HG03139 (cell line): ENCODE measurements around the gene EIF3F.

Experiments
- ATAC-seq: cut with Tn5 transposase; IDR thresholded peaks from one replicate; pipeline ENCODE4 v1.9.1; 2021; ENCODE audit not compliant: unreplicated experiment

EIF3F gene

DNA sequence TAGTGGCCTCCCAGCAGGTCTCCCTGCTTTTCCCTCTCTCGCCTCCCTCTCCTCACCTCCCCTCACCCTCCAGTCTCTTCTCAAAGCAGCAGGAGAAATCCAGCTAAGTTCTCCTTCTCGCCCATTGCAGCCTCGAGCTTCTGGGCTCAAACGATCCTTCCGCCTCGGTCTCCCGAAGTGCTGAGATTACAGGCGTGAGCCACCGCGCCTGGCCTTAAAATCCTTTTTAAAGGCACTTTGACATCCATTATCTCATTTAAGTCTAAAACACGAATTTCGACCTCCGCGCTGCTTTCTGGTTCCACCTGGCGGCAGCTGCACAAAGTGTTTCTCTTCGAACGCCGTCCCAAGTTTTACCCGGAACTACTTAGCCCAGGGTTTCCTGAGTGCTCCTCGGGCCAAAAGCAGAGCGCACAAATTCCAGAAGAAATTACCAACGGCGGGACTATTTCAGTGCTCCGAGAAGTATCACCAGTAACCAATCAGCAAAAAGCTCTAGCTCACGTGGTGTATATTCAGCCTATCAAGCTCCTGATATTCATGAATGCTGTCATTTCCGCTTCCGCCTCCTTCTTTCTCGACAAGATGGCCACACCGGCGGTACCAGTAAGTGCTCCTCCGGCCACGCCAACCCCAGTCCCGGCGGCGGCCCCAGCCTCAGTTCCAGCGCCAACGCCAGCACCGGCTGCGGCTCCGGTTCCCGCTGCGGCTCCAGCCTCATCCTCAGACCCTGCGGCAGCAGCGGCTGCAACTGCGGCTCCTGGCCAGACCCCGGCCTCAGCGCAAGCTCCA is at the start of gene EIF3F:
Gene EIF3F, plus strand, starts transcription at position 570 of the 792 bp plus-strand sequence. Its CDS starts 16 bp downstream, at position 586.
- ATAC-seq, result peak; percentile 93

GRCh38 chr11:7941146-7941545 is 46.0 kb upstream of the EIF3F start:
- ATAC-seq, result no peak

GRCh38 chr11:7941608-7942007 is 45.5 kb upstream of the EIF3F start, which contains the start of gene OR10A3:
TSS of gene OR10A3 (minus strand) at chr11:7941708. CDS start at chr11:7939520, 2,188 bp downstream.
- no peak for ATAC-seq

- ATAC-seq, result no peak
Measured at GRCh38 chr11:7944123-7944522, 43.0 kb upstream of the EIF3F start.

GRCh38 chr11:7949934-7950333 is 37.2 kb upstream of the EIF3F start:
- ATAC-seq, result no peak

DNA sequence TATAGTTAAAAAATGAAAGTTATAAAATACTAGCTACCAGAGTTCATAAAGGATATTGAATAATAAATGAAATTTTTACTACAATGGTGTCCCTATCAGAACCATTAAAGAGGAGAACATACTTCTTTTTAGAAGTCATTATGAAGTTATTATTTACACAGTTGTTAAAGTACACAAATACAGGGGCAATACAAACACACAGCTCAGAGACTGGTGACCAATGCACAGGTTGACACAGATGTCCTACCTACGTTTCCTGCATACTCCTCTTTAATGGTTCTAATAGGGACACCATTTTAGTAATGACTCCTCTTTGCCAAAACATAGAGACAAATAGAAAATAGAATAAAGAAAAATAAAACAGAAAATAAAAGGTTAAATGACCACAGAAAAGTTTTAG is 31.9 kb upstream of the EIF3F start:
- ATAC-seq, result no peak

DNA sequence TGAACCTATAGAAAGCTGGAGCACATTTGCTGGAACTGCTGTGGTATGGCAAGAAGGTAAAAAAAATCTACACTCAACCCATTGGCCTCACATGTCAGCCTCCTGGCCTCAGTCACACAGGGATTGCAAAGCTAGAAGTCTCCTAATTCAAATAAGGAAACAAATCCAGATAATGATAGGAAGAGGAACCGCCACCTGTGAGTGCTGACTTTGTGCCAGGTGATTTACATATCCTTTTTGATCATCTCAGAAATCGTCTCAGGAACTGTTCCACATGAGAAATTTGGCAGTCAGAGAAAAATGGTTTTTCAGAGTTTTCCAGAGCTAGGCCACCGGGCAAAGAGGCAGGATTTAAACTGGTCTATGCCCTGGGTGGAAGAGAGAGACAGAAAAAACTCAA is 22.9 kb upstream of the EIF3F start:
- ATAC-seq, result no peak

DNA sequence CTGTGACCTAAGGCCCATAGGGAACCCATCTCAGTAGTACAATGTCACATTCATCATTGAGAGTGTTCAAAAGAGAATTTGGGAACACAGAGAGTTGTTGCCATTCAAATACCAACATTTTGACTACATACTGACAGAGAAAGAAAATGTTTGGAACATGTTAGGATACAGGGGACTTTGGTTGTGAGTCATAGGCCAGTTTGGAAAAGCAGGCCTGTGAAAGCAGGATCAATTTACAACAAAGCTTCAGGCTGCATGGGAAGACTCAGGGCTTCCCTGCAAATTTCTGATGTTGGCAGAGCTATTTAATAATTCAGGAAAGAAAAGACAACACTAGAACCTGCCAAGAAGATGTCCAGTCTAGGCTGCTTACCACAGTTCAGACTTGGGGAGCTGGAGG is 22.3 kb upstream of the EIF3F start:
- ATAC-seq, result no peak

GRCh38 chr11:7965386-7965785 is 21.8 kb upstream of the EIF3F start, which contains the start of gene NLRP10:
TSS of gene NLRP10 (minus strand) at chr11:7965447. CDS start at chr11:7963495, 1,952 bp downstream.
- ATAC-seq, result no peak

DNA sequence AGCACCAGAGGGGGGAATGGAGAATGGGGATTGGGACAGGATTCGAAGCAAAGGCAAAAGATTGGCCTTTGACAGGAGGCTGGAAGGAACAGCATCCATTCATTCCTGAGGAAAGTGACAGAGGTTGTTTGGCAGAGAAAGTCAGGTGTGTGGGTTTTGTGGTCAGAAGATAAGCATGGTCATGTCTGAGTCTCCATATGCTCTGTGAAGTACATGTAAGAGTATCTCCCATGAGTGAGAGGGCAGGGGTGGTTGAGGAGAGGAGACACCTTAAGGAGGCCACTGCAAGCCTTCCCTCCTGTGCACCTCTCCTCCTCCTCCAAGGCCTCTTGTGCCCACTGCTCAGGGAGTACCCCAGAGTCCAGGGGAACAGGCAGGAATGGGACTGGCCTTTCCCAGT is 20.0 kb upstream of the EIF3F start:
- no peak for ATAC-seq

DNA sequence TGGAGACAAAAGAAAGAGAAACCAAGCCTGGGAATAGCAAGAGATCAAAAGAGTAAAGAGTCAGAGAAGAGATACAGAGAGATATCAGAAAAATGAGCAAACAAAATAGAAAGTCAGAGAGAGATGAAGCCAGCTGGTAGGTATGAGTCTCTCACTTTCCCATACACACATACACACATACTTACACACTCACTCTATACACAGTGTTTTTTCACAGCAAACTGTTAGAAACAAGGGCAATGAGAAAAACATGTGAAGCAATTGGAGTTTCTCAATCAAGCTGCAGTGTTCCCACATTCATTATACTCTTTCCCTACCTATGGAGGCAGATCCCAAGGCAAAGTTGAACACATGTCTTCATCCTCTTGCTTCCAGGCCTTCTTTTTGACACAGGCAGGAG is 19.3 kb upstream of the EIF3F start:
- ATAC-seq, result no peak

DNA sequence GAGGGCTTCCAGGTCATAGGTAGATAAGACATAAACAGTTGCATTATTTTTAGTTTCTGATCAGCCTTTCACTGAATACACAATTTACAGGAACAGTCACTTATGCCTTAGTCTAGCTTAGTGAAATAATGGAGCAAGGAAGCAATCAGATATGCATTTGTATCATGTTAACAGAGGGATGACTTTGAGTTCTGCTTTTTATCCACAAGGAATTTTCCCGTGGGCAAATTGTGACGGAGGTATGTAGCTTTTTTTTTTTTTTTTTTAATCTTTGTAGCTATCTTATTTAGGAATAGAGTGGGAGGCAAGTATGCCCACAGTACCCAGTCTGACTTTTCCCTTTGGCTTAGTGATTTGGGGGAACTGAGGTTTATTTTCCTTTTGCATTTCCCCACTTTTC is 18.5 kb upstream of the EIF3F start:
- no peak for ATAC-seq

DNA sequence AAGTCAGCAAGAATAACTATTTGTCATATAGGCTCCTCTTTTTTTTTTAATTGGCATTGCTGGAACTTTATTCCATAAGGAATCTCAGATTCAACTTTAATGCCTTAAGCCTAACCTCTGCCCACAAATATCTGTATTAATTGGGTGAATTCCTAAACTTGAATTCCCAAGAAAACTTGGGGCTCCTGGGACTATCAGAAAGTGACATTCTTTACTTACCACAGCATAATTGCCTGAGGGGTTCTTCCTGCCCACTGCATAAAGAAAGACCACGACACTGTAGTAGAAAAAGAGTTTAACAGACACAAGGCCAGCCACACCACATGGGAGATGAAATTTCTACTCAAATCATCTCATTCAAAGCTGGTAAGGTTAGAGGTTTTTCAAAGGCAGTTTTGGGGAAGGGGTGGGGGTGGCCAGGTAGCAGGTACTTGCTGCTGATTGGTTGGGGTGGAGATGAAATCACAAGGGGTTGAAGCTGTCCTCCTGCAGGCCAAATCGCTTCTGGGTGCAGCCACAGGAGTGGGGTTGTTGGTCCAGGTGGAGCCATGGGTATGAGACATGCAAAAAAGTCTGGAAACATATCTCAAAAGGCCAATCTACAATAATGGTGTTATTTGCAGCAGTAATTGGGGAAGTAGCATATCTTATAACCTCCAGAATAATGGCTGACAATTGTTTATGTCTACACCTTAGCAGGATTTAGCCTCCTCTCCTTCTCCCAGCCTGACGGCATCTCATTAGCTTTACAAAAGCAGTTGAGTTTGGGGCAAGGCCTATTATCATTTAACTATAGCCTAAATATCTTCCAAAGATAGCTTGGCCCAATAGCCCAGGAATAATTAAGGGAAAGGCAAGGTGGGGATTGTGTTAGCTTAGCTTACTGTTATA is 17.1 kb upstream of the EIF3F start:
- no peak for ATAC-seq

- ATAC-seq, result no peak
Measured at GRCh38 chr11:7971846-7972245, 15.3 kb upstream of the EIF3F start.

- ATAC-seq, result no peak
Measured at GRCh38 chr11:7973011-7973410, 14.1 kb upstream of the EIF3F start.

- ATAC-seq, result no peak
Measured at GRCh38 chr11:7974668-7975067, 12.5 kb upstream of the EIF3F start.

GRCh38 chr11:7977232-7977917 is 9.8 kb upstream of the EIF3F start:
- no peak for ATAC-seq

- no peak for ATAC-seq
Measured at GRCh38 chr11:7981619-7982157, 5.4 kb upstream of the EIF3F start.

DNA sequence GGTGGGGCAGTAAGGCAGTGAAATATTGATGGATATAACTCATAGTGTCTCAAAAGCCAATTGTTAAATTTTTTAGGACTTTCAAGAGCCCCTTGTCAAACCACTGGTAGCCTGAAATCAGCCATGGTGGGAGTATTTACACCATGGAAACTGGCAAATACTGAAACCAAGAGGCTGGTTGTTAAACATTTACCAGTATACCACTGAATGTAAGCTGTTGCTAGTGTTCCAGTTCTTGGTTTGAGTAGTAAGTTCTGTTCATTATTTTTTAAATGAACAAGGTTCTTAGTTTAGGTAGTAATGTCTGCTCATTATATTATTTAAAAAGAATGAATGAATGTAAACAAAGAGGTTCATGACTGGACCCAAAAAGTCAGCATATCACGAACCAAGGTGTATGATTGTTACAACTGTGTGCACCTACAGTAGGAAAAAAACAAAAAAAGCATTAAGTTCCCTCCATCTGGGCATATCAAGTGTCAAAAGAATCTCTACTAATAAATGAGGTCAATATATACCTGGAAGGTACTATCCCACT is 4.5 kb upstream of the EIF3F start:
- ATAC-seq, result peak; percentile 39

DNA sequence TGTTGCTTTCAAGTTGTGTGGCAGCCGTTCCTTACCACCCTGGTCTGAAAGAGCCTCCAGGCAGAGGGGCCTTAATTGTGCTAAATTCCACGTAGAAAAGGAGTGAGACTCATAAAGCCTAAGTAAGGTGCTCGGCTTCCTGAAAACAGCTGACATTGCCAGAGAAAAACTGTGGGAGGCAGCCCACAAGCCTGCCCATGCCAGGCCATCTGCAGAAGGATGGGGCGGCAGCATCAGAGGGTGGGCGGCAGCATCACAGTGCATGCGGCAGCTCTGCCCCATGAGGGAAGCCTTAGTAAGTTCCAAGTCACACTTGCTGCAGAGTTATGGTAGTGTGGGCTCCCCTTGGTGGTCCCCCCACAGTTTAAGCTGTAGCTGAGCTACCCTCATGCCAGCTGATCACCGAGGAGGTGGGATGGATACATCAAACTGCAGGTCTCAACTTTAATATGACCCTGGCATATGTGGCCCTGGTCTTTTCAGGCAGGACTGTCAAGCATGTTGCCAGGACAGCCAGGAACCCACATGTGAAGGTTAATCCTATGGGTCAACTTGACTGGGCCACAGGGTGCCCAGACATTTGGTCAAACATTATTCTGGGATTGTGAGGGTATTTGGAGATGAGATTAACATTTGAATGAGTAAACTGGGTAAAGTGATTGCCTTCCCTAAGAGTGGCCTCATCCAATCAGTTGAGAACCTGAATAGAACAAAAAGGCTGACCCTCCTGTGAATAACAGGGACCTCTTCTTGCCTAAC is 3.1 kb upstream of the EIF3F start:
- ATAC-seq, result no peak
